Germinal center (tissue), 1 donor: ENCODE results near the gene TRPV5.
"Not testable (repeated sequence)": the region's sequence is repeated elsewhere in the genome, so short reads cannot be mapped to it uniquely, and the experiment has no call there.

Source experiments
- DNase-seq: peaks from one replicate; pipeline ENCODE4 v3.0.0; 2012; ENCODE audit warnings: mixed read lengths, low spot score

TRPV5 gene

DNA sequence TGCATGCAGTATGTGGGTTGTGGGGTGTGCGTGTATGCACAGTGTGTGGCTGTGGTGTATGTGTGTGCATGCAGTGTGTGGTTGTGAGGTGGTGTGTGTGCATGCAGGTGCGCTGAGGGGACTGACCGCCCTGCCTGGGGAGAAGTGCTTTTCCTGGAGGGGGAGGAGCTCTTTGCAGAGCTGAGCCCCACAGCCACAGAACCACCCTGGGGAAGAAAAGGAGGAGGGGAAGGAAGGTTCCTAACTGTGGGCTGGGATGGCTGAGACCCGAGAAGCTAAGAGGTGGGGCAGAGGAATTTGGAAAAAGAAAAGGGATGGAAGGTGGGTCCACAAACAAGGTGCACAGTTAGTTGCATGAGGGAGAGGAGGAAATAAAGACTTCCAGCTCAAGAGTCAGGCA lies at the start of gene TRPV5:
Gene TRPV5, minus strand, starts transcription at position 123 of the 400 bp plus-strand sequence. CDS start 287 bp downstream, outside the sequence.
- no peak for DNase-seq

DNA sequence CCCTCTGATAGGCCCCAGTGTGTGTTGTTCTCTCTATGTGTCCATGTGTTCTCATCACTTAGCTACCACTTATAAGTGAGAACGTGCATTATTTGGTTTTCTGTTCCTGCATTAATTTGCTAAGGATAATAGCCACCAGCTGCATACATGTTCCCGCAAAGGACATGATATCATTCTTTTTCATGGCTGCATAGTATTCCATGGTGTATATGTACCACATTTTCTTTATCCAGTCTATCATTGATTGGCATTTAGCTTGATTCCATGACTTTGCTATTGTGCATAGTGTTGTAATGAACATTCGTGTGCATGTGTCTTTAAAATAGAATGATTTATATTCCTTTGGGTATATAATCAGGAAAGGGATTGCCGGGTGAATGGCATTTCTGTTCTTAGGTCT lies 44.9 kb upstream of the TRPV5 start:
- DNase-seq = not testable (repeated sequence)

DNA sequence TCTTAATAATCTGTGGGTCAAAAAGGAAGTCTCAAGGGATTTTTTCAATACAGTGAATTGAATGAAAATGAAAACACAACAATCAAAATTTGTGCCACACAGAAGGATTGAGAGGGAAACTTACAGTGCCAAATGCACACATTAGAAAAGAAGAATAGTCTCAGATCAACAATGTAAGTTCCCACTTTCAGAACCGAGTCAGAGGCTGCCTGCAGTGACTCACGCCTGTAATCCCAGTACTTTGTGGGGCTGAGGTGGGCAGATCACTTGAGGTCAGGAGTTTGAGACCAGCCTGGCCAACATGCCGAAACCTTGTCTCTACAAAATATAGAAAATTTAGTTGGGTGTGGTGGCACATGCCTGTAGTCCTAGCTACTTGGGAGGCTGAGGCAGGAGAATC lies 41.1 kb upstream of the TRPV5 start:
- no peak for DNase-seq

DNA sequence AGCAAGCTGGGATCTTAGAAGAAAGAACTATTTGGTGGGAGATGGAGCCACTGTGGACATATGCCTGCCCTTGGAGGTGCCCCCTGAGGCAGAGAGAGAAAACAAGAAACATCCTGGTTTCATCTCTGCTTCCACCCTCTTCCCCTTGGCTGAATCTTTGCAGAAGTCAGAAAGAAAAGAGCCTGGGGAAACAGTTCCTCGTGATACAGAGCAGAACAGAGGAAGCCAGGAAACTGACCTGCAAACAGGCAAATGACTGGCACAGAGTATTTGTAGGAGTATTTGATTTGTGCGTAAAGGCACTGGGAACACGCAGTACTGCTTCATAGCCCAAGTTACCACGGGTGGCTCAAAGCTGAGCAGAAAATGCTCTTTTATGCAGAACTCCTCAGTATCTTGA lies 35.6 kb upstream of the TRPV5 start:
- no peak for DNase-seq

DNA sequence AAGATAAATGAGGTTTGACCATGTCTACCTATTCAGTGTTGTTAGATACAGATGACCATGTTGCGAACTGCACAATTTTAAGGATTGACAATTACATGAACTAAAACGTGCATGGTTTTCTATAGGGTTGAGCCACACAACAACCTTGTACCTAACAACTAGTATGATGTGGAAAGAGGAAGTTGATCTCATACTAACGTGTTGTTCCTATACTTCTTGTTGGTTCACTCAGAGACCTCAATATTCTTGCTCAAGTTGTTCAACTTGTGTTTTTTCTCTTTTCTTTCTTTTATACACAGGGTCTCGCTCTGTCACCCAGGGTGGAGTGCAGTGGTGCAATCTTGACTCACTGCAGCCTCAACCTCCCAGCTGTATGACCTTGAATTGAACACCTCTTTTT lies 34.7 kb upstream of the TRPV5 start:
- no peak for DNase-seq

DNA sequence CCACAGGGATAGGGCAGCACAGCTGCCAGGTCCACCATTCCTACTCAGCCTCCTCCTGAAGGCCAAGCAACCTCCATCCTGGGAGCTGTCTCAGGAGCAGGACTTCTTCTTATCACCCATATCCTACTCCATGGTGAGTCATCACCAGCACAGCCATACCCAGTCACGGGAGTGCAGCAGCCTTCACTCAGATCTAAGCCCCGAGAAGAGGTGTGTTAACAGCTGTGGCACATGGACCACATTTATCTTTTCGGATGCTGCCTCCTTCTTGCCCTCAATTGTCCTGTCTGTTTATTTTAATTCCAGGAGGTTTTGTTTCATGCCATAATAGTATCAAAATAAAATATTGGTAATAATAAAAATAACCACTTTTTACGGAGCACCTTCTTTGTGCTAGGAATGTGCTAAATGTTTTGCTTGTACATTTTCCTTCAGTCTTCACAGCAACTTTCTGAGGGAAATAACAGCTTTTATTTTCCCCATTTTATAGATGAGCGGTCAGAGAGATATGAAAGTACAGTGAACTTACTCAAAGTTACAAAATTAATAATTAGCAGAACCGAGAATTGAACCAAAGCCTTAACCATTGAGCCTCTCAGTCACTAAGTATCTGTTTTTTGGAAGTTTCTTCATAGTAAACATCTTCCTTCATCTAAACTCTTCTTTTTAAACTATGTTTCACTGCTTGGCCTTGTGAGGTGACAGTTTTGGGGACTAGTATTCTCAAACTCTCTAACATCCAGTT lies 31.1 kb upstream of the TRPV5 start:
- DNase-seq = no peak

DNA sequence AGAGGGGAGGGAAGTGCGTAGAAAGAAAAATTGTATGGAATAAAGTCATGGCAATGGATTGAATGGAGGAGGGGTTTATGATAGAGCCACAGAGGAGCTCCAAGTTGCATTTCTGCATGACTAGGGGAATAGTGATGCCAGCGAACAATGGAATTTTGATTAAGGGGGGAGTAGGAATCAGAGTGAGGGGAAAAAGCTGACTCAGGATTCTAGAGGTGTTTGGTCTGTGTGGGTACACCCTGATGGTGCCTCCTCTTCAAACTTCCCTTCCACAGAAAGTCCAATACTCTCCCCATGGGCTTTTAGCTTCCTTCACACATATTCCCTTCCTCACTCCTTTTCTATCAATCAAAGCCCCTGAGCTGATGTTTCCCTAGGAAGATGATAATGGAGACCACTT lies 30.4 kb upstream of the TRPV5 start:
- DNase-seq = no peak

DNA sequence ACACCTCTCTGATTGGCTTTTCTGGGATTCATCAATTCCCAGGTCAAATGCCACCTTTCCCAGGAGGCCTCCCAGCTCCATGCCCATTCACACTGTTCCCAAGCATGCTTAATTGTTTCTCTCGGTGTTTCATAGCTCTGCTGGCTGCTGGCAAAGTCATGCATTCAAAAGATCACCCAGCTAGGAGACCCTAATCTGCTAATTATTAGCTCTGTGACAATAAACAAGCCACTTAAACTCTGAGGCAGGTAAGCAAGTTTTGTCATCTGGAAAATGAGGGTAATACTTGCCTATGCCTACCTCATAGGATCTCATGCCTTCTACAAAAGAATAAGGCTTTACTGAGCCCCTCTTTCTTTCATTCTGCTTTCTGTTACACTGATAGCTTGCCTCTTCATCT lies 29.4 kb upstream of the TRPV5 start:
- DNase-seq = no peak

DNA sequence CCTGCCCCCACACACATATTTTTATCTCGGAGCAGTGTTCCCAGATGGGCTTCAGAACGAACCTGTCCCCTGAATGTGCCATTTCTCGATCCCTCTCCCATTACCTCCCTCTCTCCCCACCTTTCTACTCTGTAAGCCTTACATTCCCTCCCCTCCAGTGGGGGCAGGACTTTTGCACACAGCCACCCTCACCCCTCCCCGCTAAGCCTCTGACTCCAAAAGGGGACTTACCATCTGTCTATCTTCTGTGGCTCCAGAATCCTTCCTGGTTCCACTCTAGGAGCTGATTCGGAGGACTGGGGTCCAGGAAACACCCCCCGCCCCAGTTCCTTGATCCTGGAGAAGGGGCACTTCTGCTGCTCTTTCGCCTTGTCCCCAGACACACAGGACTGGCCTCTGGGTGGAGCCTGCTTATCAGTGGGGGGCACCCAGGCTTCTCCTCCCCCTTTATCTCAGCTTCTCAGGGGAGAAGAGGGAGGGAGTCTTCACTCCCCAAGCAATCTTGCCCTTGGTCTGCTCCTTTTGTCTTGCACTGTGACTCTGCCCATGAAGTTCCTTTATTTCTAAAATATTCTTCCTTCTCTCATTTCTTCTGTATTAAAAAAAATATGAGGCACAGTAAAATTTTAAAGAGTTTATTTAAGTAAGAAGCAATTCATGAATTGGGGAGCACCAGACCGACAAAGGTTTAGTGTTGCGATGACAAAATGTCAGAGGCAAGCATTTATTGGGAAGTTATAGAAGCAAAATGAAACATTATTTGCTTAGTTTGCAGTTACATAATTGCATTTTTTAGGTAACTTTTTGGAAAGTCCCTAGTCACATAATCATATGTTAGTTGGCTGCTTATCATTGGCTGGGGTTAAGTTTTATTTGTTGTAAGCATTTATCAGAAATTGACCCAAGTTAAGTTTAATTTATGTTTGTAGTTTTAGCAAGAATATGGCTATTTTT lies 28.7 kb upstream of the TRPV5 start, which contains the start of gene KEL:
Gene KEL, minus strand, starts transcription at position 391 of the 954 bp plus-strand sequence. Its CDS starts 157 bp downstream, at position 234.
- no peak for DNase-seq

DNA sequence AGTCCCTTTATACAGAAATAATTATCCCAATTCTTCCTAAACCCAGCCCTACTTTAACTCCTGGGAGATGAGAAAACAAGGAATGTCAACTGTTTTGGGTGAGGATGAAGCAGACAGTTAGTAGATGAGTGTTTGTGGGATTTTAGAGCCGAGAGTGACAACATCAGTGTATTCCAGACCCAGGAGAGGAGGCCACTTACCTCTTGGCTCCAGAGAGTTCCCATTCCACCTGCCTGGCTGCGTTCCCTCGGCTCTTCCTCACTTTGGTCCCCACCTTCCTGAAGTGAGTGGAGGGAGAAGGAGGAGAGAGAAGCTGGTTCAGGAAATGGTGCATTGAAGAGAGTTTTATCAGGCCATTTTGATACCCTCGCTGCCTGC lies 28.0 kb upstream of the TRPV5 start:
- DNase-seq = no peak

DNA sequence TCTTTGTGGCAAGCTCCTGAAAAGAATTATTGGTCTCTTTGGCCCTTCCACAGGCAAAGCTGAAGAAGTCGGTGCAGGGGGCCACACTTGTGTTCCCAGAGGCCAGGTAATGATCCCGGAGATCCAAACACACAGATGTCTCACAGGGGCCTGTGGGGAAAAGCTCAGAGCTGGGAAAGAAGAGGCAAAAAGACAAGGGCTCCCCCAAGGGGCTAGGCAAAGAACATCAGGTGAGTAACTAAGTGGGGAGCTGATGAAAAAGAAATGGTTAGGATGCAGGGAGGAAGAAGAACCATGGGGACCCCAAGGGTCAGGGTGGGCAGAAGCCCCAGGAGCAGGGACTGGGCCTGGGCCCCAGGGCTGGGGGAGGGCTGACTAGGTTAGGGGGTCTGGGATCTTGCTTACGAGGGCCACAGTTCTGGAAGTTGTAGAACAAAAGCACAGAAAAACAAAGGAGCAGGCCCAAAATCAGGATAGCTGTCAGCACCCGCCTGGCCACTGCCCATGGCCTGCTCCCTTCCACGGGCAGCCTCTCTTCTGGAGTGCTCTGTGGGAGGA lies 27.5 kb upstream of the TRPV5 start:
- no peak for DNase-seq

DNA sequence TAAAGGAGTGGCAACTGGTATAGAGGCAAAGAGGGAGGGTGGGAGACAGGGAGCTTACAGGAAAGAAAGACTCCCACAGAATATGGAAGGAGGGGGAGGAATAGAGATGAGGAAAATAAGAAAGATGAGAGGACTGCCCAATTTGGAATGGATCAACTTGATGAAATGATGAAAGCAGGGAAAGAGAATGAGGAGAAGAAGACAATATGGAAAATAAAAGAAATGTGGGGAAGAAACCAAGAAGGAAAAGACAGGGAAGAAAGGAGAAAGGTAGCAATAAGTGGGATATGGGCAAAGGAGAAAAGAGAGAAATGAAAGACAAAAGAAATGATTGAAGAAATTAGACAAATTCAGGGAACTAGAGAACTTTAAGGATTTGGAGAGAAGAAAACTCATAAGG lies 25.7 kb upstream of the TRPV5 start:
- no peak for DNase-seq

DNA sequence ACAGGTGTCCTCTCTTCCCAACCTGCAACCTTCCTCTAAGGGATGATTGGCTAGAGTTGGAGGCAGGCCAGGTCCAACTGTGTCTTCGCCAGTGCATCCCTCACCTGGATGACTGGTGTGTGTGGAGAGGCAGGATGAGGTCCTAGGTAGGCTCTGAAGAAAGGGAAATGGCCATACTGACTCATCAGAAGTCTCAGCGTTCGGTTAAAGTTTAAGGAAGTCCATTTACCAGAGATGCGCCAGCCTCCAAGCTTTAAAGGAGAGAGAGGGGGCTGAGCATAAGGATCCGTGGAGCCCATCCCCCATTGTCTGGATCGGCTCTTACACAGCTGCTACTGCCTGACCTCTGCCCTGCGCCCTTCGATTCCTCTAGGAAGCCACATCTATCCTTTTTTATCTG lies 24.2 kb upstream of the TRPV5 start:
- DNase-seq = no peak

DNA sequence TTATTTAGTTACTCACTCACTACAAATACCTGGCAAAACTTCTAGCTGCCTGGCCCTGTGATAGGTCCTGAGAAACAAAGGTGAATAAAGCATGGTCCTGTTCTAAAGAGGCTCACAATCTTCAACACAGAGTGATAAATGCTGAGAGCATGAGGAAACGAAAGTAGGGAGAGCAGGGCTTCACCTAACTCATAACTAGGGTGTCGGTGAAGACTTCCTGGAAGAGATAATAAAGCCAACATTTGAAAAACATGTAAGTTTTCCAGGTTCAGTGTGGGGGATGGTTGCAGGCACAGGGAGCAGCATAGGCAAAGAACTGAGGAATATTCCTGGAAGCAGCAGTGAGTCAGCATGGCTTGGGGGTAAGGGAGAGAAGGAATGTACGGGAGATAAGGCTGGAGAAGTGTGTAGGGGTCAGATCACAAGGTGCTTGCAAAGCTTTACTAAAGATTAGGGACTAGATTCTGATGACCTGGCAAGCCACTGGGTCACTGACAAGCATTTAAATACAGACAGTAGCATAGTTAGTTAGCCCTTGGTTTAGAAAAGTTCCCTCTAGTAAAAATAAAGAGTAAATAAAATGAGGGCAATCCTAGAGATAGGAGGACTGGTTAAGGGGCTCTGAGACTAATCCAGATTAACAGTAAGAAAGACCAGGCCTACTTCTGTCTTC lies 23.5 kb upstream of the TRPV5 start:
- no peak for DNase-seq

DNA sequence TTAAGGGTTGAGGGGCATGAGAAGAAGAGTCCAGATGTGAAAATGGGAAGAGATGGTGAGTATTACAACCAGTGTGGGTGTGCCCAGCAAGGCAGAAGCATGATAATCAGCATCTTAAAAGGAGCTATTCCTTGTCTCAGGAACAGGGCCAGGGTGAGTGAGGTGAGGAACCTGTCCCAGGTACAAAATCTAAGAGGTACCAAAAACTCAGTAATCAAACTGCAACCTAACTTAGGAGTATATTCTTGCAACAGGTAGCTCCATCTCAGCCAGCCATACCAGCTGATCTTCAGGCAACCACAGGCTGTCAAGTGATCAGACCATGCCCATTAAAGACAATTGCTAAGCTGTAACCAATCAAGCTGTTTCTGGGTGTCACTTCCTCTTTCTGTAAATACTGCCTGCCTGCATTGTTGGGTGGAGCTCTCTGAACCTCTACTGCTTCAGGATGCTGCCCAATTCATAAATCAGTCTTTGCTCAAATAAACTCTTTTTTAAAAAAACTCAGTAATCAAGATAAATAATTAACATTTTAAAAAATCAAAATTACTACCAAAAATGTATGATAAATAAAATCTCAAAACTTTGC lies 21.2 kb upstream of the TRPV5 start:
- no peak for DNase-seq

DNA sequence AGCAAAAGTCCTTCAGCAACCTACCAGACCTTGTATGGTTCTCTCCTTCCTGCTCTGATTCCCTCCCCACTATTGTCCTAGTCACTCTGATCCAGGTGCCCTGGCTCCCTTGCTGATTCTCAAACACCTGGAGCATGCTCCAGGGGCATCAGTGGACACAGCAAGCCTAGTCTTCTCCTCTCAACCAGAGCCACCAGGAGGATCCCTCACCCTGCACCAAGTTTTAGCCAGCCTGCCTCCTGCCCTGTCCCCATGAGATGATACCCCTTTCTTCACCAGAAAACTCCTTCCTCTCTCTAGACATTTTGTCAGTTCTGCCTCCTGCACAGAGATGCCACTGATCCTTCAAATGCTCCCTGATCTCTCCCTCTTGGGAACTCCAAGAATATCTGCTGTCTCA lies 16.7 kb upstream of the TRPV5 start:
- DNase-seq = no peak

DNA sequence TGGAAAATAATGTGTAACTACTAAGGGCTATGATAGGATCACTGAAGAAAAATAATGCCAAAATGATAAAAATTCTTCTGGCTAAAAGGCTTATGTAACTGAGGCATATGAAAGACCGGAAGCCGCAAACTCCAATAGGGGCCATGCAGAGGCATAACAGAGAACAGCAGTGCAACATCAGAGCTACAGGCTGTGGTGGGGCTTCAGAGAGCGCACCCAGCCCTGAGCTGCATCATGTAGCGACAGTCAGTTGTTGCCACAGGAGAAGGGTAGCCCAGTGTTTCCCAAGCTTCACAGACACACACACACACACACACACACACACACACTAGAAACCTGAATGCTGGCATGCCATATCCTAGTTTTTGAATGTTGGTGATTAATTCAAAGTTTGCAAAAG lies 15.1 kb upstream of the TRPV5 start:
- DNase-seq = no peak

DNA sequence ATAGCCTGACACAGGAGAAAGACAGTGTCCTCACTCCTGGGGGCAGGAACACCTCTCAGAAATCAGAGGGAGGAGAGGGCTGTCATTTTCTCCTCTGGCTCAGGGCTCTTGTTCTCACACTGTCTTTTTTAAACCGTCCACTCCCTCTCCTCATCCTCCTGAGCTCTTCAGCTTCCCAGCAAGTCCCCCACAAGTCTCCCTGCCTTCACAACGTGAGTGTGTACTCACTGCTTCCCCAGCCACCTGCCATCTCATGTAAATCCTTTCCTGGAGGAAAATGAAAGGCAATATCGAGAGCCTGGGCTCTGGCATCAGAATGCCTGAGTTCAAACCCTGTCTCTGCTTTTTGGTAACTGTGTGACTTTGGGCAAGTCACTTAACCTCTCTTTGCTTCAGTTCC lies 11.5 kb upstream of the TRPV5 start:
- DNase-seq = no peak

DNA sequence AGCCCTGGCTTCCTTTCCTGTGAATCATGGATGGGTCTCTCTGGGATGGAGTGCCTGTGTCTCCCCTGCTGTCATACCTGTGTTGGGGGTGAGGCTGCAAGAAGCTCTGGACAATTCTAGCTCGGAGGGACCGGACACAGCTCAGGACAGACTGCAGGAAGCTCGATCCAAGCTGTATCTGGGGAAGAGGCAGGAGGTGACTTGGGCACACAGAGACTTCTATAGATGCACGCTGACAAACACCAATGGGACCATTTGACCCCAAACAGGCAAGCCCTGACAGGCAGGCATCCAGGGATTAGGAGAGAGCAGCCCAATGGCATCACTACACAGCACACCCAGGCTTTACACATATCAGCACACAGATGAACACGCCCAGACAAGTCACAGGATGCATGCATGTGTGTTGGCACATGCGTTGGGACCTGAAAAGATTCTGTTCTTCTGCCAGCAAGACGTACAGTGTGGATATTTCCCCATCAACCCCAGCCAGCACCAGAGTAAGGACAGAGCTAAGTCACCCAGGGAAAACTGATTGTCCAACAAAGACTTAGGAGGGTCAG lies 10.2 kb upstream of the TRPV5 start:
- DNase-seq = no peak

DNA sequence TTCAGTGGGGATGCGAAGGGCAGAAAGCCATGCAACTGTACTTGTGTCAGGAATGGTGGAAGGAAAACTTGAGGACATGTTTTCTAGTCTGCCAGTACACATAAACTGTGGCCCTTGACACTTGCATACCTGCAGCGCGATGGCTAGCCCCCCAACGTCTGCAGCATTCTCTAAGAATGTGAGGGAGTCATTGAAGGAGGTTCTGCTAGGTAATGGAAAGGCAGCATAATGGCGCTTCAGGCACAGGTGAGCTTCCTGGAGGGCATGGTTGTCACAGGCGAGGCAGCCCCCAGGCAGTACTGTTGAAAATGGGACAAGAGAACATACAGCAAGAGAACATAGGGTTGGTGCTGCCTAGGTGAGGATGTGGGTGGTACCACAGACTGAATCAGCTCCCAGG lies 9.2 kb upstream of the TRPV5 start:
- DNase-seq = no peak

DNA sequence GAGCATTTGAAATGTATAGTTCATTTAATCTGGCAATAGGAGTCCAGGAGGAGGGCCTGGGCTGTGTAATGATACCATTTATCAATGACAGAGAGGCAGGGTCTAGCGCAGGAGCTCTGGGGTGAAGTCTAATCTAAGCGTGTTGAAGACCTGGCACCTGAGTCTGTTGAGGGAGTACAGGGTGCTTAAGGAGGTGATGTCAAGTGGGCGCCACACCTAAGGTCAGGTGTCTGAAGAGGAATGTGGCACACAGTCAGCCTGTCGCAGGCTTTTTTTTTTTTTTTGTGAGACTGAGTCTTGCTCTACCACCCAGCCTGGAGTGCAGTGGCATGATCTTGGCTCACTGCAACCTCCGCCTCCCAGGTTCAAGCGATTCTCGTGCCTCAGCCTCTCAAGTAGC lies 8.0 kb upstream of the TRPV5 start:
- no peak for DNase-seq
